ENCODE results near the gene PSTPIP2.
A peak's percentile ranks its signal among the peaks of the same experiment; 100 is the strongest.
"Not testable (repeated sequence)": the region's sequence is repeated elsewhere in the genome, so short reads cannot be mapped to it uniquely, and the experiment has no call there.

Gene PSTPIP2

GRCh38 chr18:46068763-46069162 is 3.3 kb downstream of the PSTPIP2 start:
- no peak for DNase-seq

GRCh38 chr18:46067438-46068007 is 4.5 kb downstream of the PSTPIP2 start:
- peak; percentile 69 for DNase-seq

GRCh38 chr18:46062781-46063180 is 9.3 kb downstream of the PSTPIP2 start:
- no peak for DNase-seq

- DNase-seq: no peak
Measured at GRCh38 chr18:46061796-46062195, 10.3 kb downstream of the PSTPIP2 start.

GRCh38 chr18:46061387-46061786 is 10.7 kb downstream of the PSTPIP2 start:
- DNase-seq: no peak

- no peak for DNase-seq
Measured at GRCh38 chr18:46060359-46060841, 11.7 kb downstream of the PSTPIP2 start.

GRCh38 chr18:46055838-46056230 is 16.2 kb downstream of the PSTPIP2 start:
- no peak for DNase-seq

- DNase-seq: no peak
Measured at GRCh38 chr18:46054956-46055837, 16.9 kb downstream of the PSTPIP2 start.

- no peak for DNase-seq
Measured at GRCh38 chr18:46053368-46054095, 18.5 kb downstream of the PSTPIP2 start.

- DNase-seq: no peak
Measured at GRCh38 chr18:46051731-46052461, 20.2 kb downstream of the PSTPIP2 start.

GRCh38 chr18:46050268-46050667 is 21.8 kb downstream of the PSTPIP2 start:
- no peak for DNase-seq

- no peak for DNase-seq
Measured at GRCh38 chr18:46048641-46049040, 23.4 kb downstream of the PSTPIP2 start.

GRCh38 chr18:46047369-46047768 is 24.7 kb downstream of the PSTPIP2 start:
- not testable (repeated sequence) for DNase-seq

- DNase-seq: no peak
Measured at GRCh38 chr18:46046688-46047087, 25.4 kb downstream of the PSTPIP2 start.

GRCh38 chr18:46046126-46046525 is 25.9 kb downstream of the PSTPIP2 start:
- DNase-seq: no peak

GRCh38 chr18:46042571-46043123 is 29.4 kb downstream of the PSTPIP2 start:
- DNase-seq: no peak

GRCh38 chr18:46040747-46041104 is 31.3 kb downstream of the PSTPIP2 start:
- DNase-seq: no peak

- DNase-seq: no peak
Measured at GRCh38 chr18:46040033-46040746, 31.9 kb downstream of the PSTPIP2 start.

- no peak for DNase-seq
Measured at GRCh38 chr18:46037512-46038305, 34.4 kb downstream of the PSTPIP2 start.

- DNase-seq: no peak
Measured at GRCh38 chr18:46035696-46036680, 36.1 kb downstream of the PSTPIP2 start.
